ENCODE results near the gene PRELID2.
"Not testable (repeated sequence)": the region's sequence is repeated elsewhere in the genome, so short reads cannot be mapped to it uniquely, and the experiment has no call there.

The PRELID2 gene

DNA sequence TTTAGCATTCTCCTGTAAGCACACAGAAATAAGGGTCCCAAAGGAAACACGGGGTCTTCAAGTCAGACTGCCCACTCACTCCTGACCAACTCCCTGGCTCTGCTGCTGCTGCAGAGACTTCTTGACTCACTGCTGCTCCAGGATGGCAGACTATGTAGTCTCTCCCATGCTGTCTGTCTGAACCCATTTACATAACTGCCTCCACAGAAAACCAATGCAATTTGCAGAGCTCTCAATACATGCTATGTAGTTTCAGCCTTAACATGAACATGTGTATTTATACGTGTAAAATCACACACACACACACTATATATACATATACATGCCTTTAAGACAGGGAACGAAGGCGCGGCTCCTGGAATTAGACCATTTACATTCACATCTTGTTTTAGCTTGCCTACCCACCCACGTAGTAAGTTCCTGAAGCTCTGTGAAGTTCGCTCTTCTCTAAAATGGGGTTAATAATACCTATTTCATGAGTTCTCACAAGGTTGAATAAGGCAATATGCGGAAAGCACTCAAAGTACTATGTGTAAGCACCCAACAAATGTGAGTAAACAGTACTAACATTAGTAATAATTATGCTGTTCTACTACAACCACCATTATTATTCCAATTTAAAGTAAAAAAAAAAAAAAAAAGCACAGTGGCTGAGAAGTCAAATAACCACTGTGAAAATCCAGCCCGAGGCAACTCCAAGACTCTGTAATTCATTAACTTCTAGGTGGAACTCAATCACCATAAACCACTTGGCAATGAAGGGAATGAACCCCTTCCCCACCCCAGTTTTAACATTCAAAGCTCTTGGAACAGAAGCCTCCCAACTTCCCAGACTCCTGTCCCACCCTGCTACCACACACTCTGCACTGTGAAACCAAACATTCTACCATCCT, 31.8 kb downstream of the PRELID2 start:
- H3K4me1 ChIP-seq: no peaks in the 10 kb centered on the region
- intact Hi-C loops (cut with DNase I; ENCODE audit: low total_unique reads): no loop called here

DNA sequence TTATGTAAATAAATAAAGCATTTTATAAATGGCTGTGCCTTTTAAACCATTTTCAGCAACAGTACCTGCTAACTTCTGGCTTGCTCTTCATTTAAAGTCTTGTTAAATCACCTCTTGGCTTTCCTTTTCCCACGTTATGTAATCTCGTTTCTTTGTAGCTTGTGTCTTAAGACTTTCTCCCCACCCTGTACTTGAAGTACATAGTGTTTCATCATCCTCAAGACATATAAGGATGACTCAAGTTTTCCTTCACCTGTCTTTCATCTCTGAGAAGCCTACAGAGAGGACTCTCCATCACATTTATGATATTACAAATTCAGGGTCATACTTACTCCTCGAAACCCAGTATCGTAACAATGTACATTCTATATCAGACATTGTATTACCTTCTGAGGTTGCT, 33.9 kb downstream of the PRELID2 start:
- Histone ChIP-seq H3K27ac (no peak overlapping the region), H3K36me3 (peaks cover 13 to 23% (median 17%) of the 10 kb centered on the region in 3 donors), H3K27me3 (no peaks in the 10 kb centered on the region), H3K4me1 (no peaks in the 10 kb centered on the region), H3K9me3 (no peaks in the 10 kb centered on the region), H3K4me3 (no peak overlapping the region)
- TF ChIP-seq, protein P1, sequence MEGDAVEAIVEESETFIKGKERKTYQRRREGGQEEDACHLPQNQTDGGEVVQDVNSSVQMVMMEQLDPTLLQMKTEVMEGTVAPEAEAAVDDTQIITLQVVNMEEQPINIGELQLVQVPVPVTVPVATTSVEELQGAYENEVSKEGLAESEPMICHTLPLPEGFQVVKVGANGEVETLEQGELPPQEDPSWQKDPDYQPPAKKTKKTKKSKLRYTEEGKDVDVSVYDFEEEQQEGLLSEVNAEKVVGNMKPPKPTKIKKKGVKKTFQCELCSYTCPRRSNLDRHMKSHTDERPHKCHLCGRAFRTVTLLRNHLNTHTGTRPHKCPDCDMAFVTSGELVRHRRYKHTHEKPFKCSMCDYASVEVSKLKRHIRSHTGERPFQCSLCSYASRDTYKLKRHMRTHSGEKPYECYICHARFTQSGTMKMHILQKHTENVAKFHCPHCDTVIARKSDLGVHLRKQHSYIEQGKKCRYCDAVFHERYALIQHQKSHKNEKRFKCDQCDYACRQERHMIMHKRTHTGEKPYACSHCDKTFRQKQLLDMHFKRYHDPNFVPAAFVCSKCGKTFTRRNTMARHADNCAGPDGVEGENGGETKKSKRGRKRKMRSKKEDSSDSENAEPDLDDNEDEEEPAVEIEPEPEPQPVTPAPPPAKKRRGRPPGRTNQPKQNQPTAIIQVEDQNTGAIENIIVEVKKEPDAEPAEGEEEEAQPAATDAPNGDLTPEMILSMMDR (IDR thresholded peaks at IDR 0.05): no peak
- intact Hi-C loops (cut with DNase I; ENCODE audit: low total_unique reads): no loop called here
- no peak for DNase-seq

More for the DNA sequence above, 31.8 kb downstream of the PRELID2 start:
- no peak for DNase-seq
- TF ChIP-seq, protein P1 (IDR thresholded peaks at IDR 0.05): no peak
- Histone ChIP-seq H3K9me3 (no peaks in the 10 kb centered on the region), H3K27ac (no peak overlapping the region), H3K27me3 (no peaks in the 10 kb centered on the region), H3K36me3 (peaks cover 10 to 19% (median 15%) of the 10 kb centered on the region in 3 donors), H3K4me3 (no peak overlapping the region)

DNA sequence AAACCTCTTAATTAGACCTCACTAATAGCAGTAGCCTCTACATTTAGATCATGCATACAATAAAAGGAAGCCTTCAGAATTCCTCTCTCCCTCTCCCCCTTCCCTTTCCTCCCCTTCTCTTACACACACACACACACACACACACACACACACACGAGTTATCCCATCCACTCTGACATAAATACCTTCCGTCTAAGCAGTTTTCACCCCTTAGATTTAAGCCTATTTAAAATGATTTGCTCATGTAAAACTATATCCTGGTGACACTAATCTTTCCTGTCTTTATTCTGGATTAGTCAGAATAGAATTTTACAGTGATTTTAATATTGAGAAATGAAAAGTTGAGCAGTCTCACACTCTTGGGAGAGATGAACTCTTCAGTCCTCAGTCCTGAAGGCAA, 35.0 kb downstream of the PRELID2 start:
- no peak overlapping the region for H3K4me3 ChIP-seq
- no peaks in the 10 kb centered on the region for H3K4me1 ChIP-seq
- H3K27ac ChIP-seq: no peak overlapping the region
- peaks cover 18 to 26% (median 19%) of the 10 kb centered on the region in 3 donors for H3K36me3 ChIP-seq
- no peak for DNase-seq
- intact Hi-C loops (cut with DNase I; ENCODE audit: low total_unique reads): no loop called here
- H3K27me3 ChIP-seq: no peaks in the 10 kb centered on the region
- no peaks in the 10 kb centered on the region for H3K9me3 ChIP-seq
- TF ChIP-seq, protein P1 (IDR thresholded peaks at IDR 0.05): no peak

- H3K27ac ChIP-seq; H3K9me3 ChIP-seq; DNase-seq; H3K4me1 ChIP-seq; H3K4me3 ChIP-seq; intact Hi-C loops (cut with DNase I; ENCODE audit: low total_unique reads); H3K27me3 ChIP-seq: not testable (repeated sequence)
- H3K36me3 ChIP-seq: peaks cover 21 to 25% (median 22%) of the 10 kb centered on the region in 3 donors
These were observed 36.6 kb downstream of the PRELID2 start for GRCh38 chr5:145798503-145798902.

DNA sequence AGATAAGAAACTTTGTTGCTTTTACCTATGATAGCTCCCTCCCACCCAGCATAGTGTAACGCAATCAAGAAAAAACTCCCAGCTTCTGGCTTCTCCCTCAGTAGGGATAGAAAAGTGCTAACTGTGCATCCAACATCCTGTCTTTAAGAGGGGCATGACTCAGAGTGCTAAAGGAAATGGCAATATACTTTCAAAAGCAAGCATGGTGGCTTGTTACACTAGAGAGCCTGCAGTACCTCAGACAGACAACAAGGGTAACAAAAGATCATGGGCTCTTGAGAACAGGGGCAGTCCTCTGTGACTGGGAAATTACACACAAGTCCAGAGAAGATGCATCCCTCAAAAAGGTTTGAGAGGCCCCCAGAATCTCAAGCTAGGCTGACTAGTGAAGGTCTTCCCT, 37.8 kb downstream of the PRELID2 start:
- Histone ChIP-seq H3K27ac (no peak overlapping the region), H3K4me3 (no peak overlapping the region), H3K27me3 (no peaks in the 10 kb centered on the region), H3K36me3 (peaks cover 21 to 24% (median 22%) of the 10 kb centered on the region in 3 donors), H3K4me1 (no peaks in the 10 kb centered on the region), H3K9me3 (no peaks in the 10 kb centered on the region)
- TF ChIP-seq, protein P1 (IDR thresholded peaks at IDR 0.05): no peak
- intact Hi-C loops (cut with DNase I; ENCODE audit: low total_unique reads): no loop called here
- no peak for DNase-seq

- TF ChIP-seq, protein P1 (IDR thresholded peaks at IDR 0.05): no peak
- Histone ChIP-seq H3K27me3 (no peaks in the 10 kb centered on the region), H3K4me1 (no peaks in the 10 kb centered on the region), H3K36me3 (peaks cover 16 to 25% (median 21%) of the 10 kb centered on the region in 3 donors), H3K4me3 (no peak overlapping the region), H3K27ac (no peak overlapping the region), H3K9me3 (no peaks in the 10 kb centered on the region)
- intact Hi-C loops (cut with DNase I; ENCODE audit: low total_unique reads): no loop called here
- DNase-seq: no peak
These were observed 38.8 kb downstream of the PRELID2 start for GRCh38 chr5:145796318-145796717.
